Fibroblast of lung (primary cell): ENCODE results near the gene CD101. TPM values are rescaled to one million over a fixed set of nuclear protein-coding genes. Genes with fewer than 3 reads are reported as not detected.

Source experiments
- DNase-seq, 2 donors: peaks; one replicate each; pipeline versions ENCODE4 v3.0.0 to v3.0.0-alpha.2; 2010; ENCODE audit warnings: low read depth in 2 of 2
- H2AFZ ChIP-seq: 2 replicates; pipeline ENCODE4 v1.5.1; 2012; ENCODE audit warnings: low read length, control low read depth, inconsistent platforms
- H3K27ac ChIP-seq: 2 replicates; pipeline ENCODE4 v1.5.1; 2011; ENCODE audit warnings: low read length, control low read depth; ENCODE audit not compliant: insufficient read depth
- H3K27me3 ChIP-seq: 2 replicates; pipeline ENCODE4 v1.5.1; 2011; ENCODE audit warnings: mild to moderate bottlenecking, low read length; ENCODE audit not compliant: control insufficient read depth, insufficient read depth
- H3K36me3 ChIP-seq: 2 replicates; pipeline ENCODE4 v1.5.1; 2011; ENCODE audit warnings: low read length; ENCODE audit not compliant: control insufficient read depth, insufficient read depth
- H3K4me1 ChIP-seq: 2 replicates; pipeline ENCODE4 v1.5.1; 2011; ENCODE audit warnings: low read length; ENCODE audit not compliant: control insufficient read depth, insufficient read depth; ENCODE audit errors: extremely low read depth
- H3K4me2 ChIP-seq: 2 replicates; pipeline ENCODE4 v1.5.1; 2011; ENCODE audit warnings: low read length, control low read depth; ENCODE audit not compliant: insufficient read depth; ENCODE audit errors: extremely low read depth
- H3K4me3 ChIP-seq, 4 experiments: fragments of 200-600 bp in 1 of 4; sonication (generic) in 1 of 4; replicated peaks in 1 of 4; 2 replicates each; pipeline ENCODE4 v1.5.1; 2011 to 2016; ENCODE audit warnings: low read length in 4 of 4, low read depth in 3 of 4, mild to moderate bottlenecking in 3 of 4, control low read depth in 2 of 4, inconsistent platforms in 1 of 4, mixed read lengths in 1 of 4; ENCODE audit not compliant: insufficient read depth in 1 of 4; ENCODE audit errors: control extremely low read depth in 1 of 4
- H3K79me2 ChIP-seq: 2 replicates; pipeline ENCODE4 v1.5.1; 2012; ENCODE audit warnings: mild to moderate bottlenecking, low read length, inconsistent platforms; ENCODE audit not compliant: control insufficient read depth, insufficient read depth
- H3K9ac ChIP-seq: 2 replicates; pipeline ENCODE4 v1.5.1; 2011; ENCODE audit warnings: mild to moderate bottlenecking, low read length, control low read depth; ENCODE audit not compliant: insufficient read depth
- H3K9me3 ChIP-seq: 2 replicates; pipeline ENCODE4 v1.5.1; 2012; ENCODE audit warnings: low read depth, low read length; ENCODE audit not compliant: control insufficient read depth, insufficient read depth
- H4K20me1 ChIP-seq: 2 replicates; pipeline ENCODE4 v1.5.1; 2011; ENCODE audit warnings: low read length; ENCODE audit not compliant: control insufficient read depth, insufficient read depth; ENCODE audit errors: extremely low read depth
- EZH2 ChIP-seq: IDR thresholded peaks from 2 replicates; pipeline ENCODE4 v1.5.1; 2012; ENCODE audit warnings: low read length, control low read depth, mild to moderate bottlenecking; ENCODE audit errors: missing control alignments
- polyA plus RNA-seq, 2 donors: library from polyadenylated mRNA; depleted of rRNA in 1 of 2; stranded (reverse) in 1 of 2; unstranded in 1 of 2; fragments of >200 nt; gene quantifications; 2 replicates each; pipeline ENCODE4 v1.2.1, GENCODE V29; 2011 to 2012; ENCODE audit warnings: missing spikeins in 1 of 2
- total RNA-seq: library from RNA; depleted of rRNA; stranded (reverse); fragments of >200 nt; gene quantifications from 2 replicates; pipeline ENCODE4 v1.2.1, GENCODE V29; 2014
- TF ChIP-seq, protein P1 (sequence below), 2 donors: IDR thresholded peaks in 1 of 2; conservative IDR thresholded peaks in 1 of 2; 1 replicate in 1 of 2; 2 replicates in 1 of 2; pipeline ENCODE4 v1.5.1; 2011 to 2012; ENCODE audit warnings: low read length in 2 of 2, control low read depth in 1 of 2, inconsistent platforms in 1 of 2, low read depth in 1 of 2, mild to moderate bottlenecking in 1 of 2

CD101 gene
- total and polyA plus RNA-seq, 2 donors (not counting 1 experiment from before 2014, with no cell fraction given) = not detected

DNA sequence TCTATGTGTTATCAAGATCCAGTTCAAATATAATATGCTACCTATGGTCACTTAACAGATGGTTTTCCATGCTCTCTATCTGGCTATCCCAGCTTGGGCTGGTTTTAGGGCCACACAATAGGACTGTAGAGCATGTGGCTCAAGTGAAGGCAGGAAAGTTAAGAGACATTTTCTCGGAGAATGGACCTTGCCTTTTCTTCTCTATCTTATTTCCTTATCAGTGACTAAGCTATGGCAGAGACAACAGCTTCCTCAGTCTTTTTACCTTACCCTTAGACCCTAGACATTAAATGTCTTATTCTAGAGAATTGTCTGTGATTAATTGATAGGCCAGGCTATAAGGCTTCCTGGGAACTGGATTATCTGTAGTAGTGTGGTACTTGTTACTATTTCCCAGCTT lies 28.1 kb downstream of the CD101 start:
- Histone ChIP-seq H3K9me3 (no peaks in the 10 kb centered on the region), H3K27me3 (no peaks in the 10 kb centered on the region), H3K36me3 (no peaks in the 10 kb centered on the region), H3K4me1 (no peaks in the 10 kb centered on the region), H3K4me2 (no peak overlapping the region), H3K79me2 (no peaks in the 10 kb centered on the region), H4K20me1 (no peaks in the 10 kb centered on the region), H2AFZ (no peak overlapping the region), H3K4me3 (no peak overlapping the region), H3K9ac (no peak overlapping the region), H3K27ac (no peak overlapping the region)
- TF ChIP-seq, protein P1, sequence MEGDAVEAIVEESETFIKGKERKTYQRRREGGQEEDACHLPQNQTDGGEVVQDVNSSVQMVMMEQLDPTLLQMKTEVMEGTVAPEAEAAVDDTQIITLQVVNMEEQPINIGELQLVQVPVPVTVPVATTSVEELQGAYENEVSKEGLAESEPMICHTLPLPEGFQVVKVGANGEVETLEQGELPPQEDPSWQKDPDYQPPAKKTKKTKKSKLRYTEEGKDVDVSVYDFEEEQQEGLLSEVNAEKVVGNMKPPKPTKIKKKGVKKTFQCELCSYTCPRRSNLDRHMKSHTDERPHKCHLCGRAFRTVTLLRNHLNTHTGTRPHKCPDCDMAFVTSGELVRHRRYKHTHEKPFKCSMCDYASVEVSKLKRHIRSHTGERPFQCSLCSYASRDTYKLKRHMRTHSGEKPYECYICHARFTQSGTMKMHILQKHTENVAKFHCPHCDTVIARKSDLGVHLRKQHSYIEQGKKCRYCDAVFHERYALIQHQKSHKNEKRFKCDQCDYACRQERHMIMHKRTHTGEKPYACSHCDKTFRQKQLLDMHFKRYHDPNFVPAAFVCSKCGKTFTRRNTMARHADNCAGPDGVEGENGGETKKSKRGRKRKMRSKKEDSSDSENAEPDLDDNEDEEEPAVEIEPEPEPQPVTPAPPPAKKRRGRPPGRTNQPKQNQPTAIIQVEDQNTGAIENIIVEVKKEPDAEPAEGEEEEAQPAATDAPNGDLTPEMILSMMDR (conservative IDR thresholded peaks at IDR 0.05 in 1 of 2, IDR thresholded peaks at IDR 0.05 in 1 of 2; ENCODE audit: low read depth in 1 of 2, low read length in 2 of 2) = no peak
- TF ChIP-seq EZH2 = no peak
- DNase-seq = no peak

DNA sequence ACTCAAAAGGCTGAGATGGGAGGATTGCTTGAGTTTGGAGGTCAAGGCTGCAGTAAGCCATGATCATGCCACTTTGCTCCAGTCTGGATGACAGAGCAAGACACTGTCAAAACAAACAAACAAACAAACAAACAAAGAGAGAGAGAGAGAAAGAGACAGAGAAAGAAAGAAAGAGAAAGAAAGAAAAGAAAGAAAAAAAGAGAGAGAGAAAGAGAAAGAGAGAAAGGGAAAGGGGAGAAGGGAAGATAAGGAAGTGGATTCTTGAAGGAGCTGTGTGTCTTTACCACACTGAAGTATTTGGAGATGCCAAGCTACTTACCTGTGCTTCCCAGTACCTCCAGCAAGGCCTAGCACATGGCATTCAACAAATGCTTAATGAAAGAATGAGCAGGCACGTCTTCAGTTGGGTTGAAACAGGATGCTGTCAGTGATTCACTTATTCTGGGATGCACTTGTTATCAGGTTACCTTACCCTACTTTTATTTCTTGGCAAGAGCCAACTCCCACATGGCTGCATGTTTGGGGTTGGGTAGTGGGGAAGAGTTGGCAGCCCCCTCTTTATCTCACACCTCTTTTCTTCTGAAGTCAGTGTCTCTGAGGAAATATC lies 28.8 kb downstream of the CD101 start:
- Histone ChIP-seq H3K9me3 (no peaks in the 10 kb centered on the region), H3K9ac (no peak overlapping the region), H3K4me2 (no peak overlapping the region), H2AFZ (no peak overlapping the region), H3K4me3 (no peak overlapping the region), H3K27me3 (no peaks in the 10 kb centered on the region), H4K20me1 (no peaks in the 10 kb centered on the region), H3K27ac (no peak overlapping the region), H3K4me1 (no peaks in the 10 kb centered on the region), H3K79me2 (no peaks in the 10 kb centered on the region), H3K36me3 (no peaks in the 10 kb centered on the region)
- TF ChIP-seq EZH2 = no peak
- TF ChIP-seq, protein P1 (conservative IDR thresholded peaks at IDR 0.05 in 1 of 2, IDR thresholded peaks at IDR 0.05 in 1 of 2; ENCODE audit: low read depth in 1 of 2, low read length in 2 of 2) = no peak
- DNase-seq = no peak

DNA sequence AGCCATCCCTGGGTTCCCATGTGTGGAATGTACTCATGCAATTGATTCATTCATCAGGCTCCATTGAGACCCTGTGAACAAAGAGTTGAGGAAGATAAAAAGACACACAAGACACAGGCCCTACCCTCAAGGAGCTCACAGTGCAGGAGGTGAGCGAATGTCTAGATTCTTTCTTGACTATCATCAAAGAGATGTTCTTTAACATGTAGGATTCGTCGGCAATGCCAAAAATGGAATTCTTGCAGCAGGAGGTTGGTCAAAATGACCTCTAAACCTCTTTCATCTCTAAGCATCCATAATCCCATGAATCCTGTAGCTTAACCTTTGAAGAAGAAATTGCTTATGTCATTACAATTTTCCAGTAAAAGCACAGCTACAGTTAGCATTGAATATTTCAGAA lies 30.7 kb downstream of the CD101 start:
- TF ChIP-seq, protein P1 (conservative IDR thresholded peaks at IDR 0.05 in 1 of 2, IDR thresholded peaks at IDR 0.05 in 1 of 2; ENCODE audit: low read depth in 1 of 2, low read length in 2 of 2) = no peak
- TF ChIP-seq EZH2 = no peak
- no peak overlapping the region for H3K4me3 ChIP-seq
- no peak for DNase-seq

More for the DNA sequence above, 30.7 kb downstream of the CD101 start:
- H3K27me3 ChIP-seq = no peaks in the 10 kb centered on the region
- H3K36me3 ChIP-seq = no peaks in the 10 kb centered on the region
- no peaks in the 10 kb centered on the region for H3K4me1 ChIP-seq
- no peaks in the 10 kb centered on the region for H4K20me1 ChIP-seq
- H3K79me2 ChIP-seq = no peaks in the 10 kb centered on the region
- no peak overlapping the region for H3K27ac ChIP-seq
- H3K9me3 ChIP-seq = no peaks in the 10 kb centered on the region
- no peak overlapping the region for H3K4me2 ChIP-seq
- H2AFZ ChIP-seq = no peak overlapping the region
- no peak overlapping the region for H3K9ac ChIP-seq
